ENCODE data around the gene LCORL. TPM values are rescaled to one million over a fixed set of nuclear protein-coding genes. Genes with fewer than 3 reads are reported as not detected.

Gene LCORL
- polyA plus RNA-seq, 2 of the 4 experiments (the other 2 are of a cell fraction) = 6.4 to 9.7 TPM

- ChIA-PET CTCF (no interaction called here), POLR2A (no interaction called here)
- FAIRE-seq (no peak), ATAC-seq (no peak), DNase-seq (ENCODE audit: low read depth in 1 of 2, low spot score in 1 of 2) (no peak)
- 51% methylated on average over 2 of the region's 2 CpGs for WGBS (ENCODE audit: missing lambda C conversion rate)
- Histone ChIP-seq H3K9me3 (no peaks in the 10 kb centered on the region), H3K4me2 (no peak overlapping the region), H3K27ac (no peak overlapping the region), H3K4me3 (no peak overlapping the region), H3K4me1 (no peaks in the 10 kb centered on the region)
- TF ChIP-seq EHF (CRISPR knock-in tag; IDR thresholded peaks at IDR 0.05) (no peak), HOXB13 (CRISPR knock-in tag; IDR thresholded peaks at IDR 0.05; ENCODE audit: low read depth) (no peak), NR3C1 (IDR thresholded peaks at IDR 0.05) (no peak), RAD21 (conservative IDR thresholded peaks at IDR 0.05 in 1 of 2, IDR thresholded peaks at IDR 0.05 in 1 of 2) (no peak), PHF8 (IDR thresholded peaks at IDR 0.05; ENCODE audit: borderline replicate concordance, low read depth) (no peak), MAZ (IDR thresholded peaks at IDR 0.05; ENCODE audit: borderline replicate concordance, low read depth, low read length) (no peak), SREBF2 (IDR thresholded peaks at IDR 0.05) (no peak), TP53 (CRISPR knock-in tag; IDR thresholded peaks at IDR 0.05) (no peak), GATA3 (IDR thresholded peaks at IDR 0.05; ENCODE audit: borderline replicate concordance) (no peak), ZSCAN20 (CRISPR knock-in tag; IDR thresholded peaks at IDR 0.05) (no peak), ZNF302 (CRISPR knock-in tag; IDR thresholded peaks at IDR 0.05) (no peak)
These were observed 11.8 kb upstream of the LCORL start for GRCh38 chr4:18033111-18034085.

GRCh38 chr4:18025288-18025687, 3.7 kb upstream of the LCORL start:
- Histone ChIP-seq H3K4me2 (no peak overlapping the region), H3K9me3 (no peaks in the 10 kb centered on the region), H3K27ac (no peak overlapping the region), H3K4me3 (no peak overlapping the region), H3K4me1 (no peaks in the 10 kb centered on the region)
- ChIA-PET CTCF (no interaction called here), POLR2A (no interaction called here)
- DNase-seq (ENCODE audit: low read depth in 1 of 2, low spot score in 1 of 2) = no peak
- ATAC-seq = no peak
- no peak for FAIRE-seq
- TF ChIP-seq BHLHE40 (IDR thresholded peaks at IDR 0.05; ENCODE audit: low read depth, low read length) (no peak), KDM1A (IDR thresholded peaks at IDR 0.05; ENCODE audit: low read depth) (no peak), FOSL2 (IDR thresholded peaks at IDR 0.05) (no peak), FOSL2 (CRISPR knock-in tag; IDR thresholded peaks at IDR 0.05) (no peak), HOXB13 (CRISPR knock-in tag; IDR thresholded peaks at IDR 0.05; ENCODE audit: low read depth) (no peak), CHD4 (IDR thresholded peaks at IDR 0.05; ENCODE audit: borderline replicate concordance) (no peak)
- 35% methylated on average over 2 of the region's 2 CpGs for WGBS (ENCODE audit: missing lambda C conversion rate)

GRCh38 chr4:18022572-18023050, 1.1 kb upstream of the LCORL start:
- POLR2A ChIA-PET = interaction anchor here (1.2 kb wide), 1 partner anchor 212 kb away, joined by 3 read pairs; the partner anchor contains the start of genes DCAF16 and NCAPG
- H3K27ac ChIP-seq = peak overlapping the region; percentile 90 to 95; a peak in 5 of 6 replicates

More at GRCh38 chr4:18022572-18023050, 1.1 kb upstream of the LCORL start:
- Histone ChIP-seq H3K4me3 (peak overlapping the region; percentile 92), H3K4me2 (peak overlapping the region; percentile 87), H3K4me1 (peaks cover 7% of the 10 kb centered on the region; the same call in 1 of the 3 replicates), H3K9me3 (no peaks in the 10 kb centered on the region)
- TF ChIP-seq ZNF302 (CRISPR knock-in tag; IDR thresholded peaks at IDR 0.05) (no peak), ESRRA (IDR thresholded peaks at IDR 0.05; ENCODE audit: borderline replicate concordance, low read length) (no peak), BHLHE40 (IDR thresholded peaks at IDR 0.05; ENCODE audit: low read depth, low read length) (no peak), RCOR1 (IDR thresholded peaks at IDR 0.05; ENCODE audit: low read depth, low read length) (no peak), CBX2 (IDR thresholded peaks at IDR 0.05; ENCODE audit: borderline replicate concordance, low read depth) (no peak), RNF2 (IDR thresholded peaks at IDR 0.05; ENCODE audit: borderline replicate concordance, low read depth) (no peak), TFCP2L1 (CRISPR knock-in tag; IDR thresholded peaks at IDR 0.05) (no peak), E2F6 (IDR thresholded peaks at IDR 0.05; ENCODE audit: borderline replicate concordance, low read depth) (no peak), JUNB (IDR thresholded peaks at IDR 0.05) (no peak), NPAS2 (CRISPR knock-in tag; IDR thresholded peaks at IDR 0.05; ENCODE audit: borderline replicate concordance) (no peak), NR3C1 (IDR thresholded peaks at IDR 0.05) (no peak), HEYL (CRISPR knock-in tag; IDR thresholded peaks at IDR 0.05) (no peak), FOSL2 (IDR thresholded peaks at IDR 0.05) (no peak), FOSL2 (CRISPR knock-in tag; IDR thresholded peaks at IDR 0.05) (no peak), HMGXB4 (CRISPR knock-in tag; IDR thresholded peaks at IDR 0.05; ENCODE audit: borderline replicate concordance) (no peak), KDM1A (IDR thresholded peaks at IDR 0.05; ENCODE audit: low read depth) (no peak), FOSB (CRISPR knock-in tag; IDR thresholded peaks at IDR 0.05) (no peak), CHD4 (IDR thresholded peaks at IDR 0.05; ENCODE audit: borderline replicate concordance) (no peak), ELK1 (IDR thresholded peaks at IDR 0.05; ENCODE audit: low read depth, low read length) (no peak)
- ATAC-seq = no peak; a peak in 1 of 6 replicates
- 17% methylated on average over 20 of the region's 20 CpGs for WGBS (ENCODE audit: missing lambda C conversion rate)
- no peak for FAIRE-seq
- CTCF ChIA-PET = interaction anchor here (0.6 kb wide), 1 partner anchor 10 kb away, joined by 3 read pairs; no protein-coding TSS in a partner anchor
- DNase-seq (ENCODE audit: low read depth in 1 of 2, low spot score in 1 of 2) = no peak

All from A549 (cell line).